ENCODE data around the gene COL4A4.

The COL4A4 gene

GRCh38 chr2:226995625-226996041 is 168.4 kb downstream of the COL4A4 start:
- H3K4me3 ChIP-seq (ENCODE audit: low read depth, low read length) = no peak overlapping the region
- TF ChIP-seq, protein P1, sequence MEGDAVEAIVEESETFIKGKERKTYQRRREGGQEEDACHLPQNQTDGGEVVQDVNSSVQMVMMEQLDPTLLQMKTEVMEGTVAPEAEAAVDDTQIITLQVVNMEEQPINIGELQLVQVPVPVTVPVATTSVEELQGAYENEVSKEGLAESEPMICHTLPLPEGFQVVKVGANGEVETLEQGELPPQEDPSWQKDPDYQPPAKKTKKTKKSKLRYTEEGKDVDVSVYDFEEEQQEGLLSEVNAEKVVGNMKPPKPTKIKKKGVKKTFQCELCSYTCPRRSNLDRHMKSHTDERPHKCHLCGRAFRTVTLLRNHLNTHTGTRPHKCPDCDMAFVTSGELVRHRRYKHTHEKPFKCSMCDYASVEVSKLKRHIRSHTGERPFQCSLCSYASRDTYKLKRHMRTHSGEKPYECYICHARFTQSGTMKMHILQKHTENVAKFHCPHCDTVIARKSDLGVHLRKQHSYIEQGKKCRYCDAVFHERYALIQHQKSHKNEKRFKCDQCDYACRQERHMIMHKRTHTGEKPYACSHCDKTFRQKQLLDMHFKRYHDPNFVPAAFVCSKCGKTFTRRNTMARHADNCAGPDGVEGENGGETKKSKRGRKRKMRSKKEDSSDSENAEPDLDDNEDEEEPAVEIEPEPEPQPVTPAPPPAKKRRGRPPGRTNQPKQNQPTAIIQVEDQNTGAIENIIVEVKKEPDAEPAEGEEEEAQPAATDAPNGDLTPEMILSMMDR (IDR thresholded peaks at IDR 0.05; ENCODE audit: control insufficient read depth, extremely low read depth, insufficient read depth) = no peak
- DNase-seq (ENCODE audit: low read depth) = peak; percentile 70

DNA sequence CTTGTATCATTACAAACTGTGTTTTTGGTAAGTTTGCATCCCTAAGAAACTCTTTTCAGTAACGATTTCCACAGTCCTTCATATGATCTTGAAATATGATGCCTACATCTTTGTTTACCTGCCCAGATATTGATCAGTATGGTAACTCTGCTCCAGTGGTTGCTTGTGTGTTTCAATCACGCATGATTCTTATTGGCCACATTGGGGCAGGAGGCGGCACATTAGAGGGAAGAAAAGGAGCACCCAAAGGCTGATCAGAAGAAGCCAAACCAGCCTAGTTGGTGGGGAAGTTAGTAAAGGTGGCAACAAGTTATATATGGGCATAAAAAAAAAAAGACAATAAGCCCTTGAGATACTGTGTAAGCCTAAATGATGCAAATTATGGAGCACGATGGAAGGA is 169.2 kb downstream of the COL4A4 start:
- no peak for DNase-seq (ENCODE audit: low read depth)
- no peak overlapping the region for H3K4me3 ChIP-seq (ENCODE audit: low read depth, low read length)
- TF ChIP-seq, protein P1 (IDR thresholded peaks at IDR 0.05; ENCODE audit: control insufficient read depth, extremely low read depth, insufficient read depth) = peak; percentile 33; the same call in 1 of the 2 replicates

- DNase-seq (ENCODE audit: low read depth) = no peak
- no peak overlapping the region for H3K4me3 ChIP-seq (ENCODE audit: low read depth, low read length)
- TF ChIP-seq, protein P1 (IDR thresholded peaks at IDR 0.05; ENCODE audit: control insufficient read depth, extremely low read depth, insufficient read depth) = no peak
These were observed 170.8 kb downstream of the COL4A4 start for GRCh38 chr2:226993171-226993570.

GRCh38 chr2:226991663-226992062 is 172.3 kb downstream of the COL4A4 start:
- DNase-seq (ENCODE audit: low read depth) = no peak
- TF ChIP-seq, protein P1 (IDR thresholded peaks at IDR 0.05; ENCODE audit: control insufficient read depth, extremely low read depth, insufficient read depth) = no peak
- H3K4me3 ChIP-seq (ENCODE audit: low read depth, low read length) = no peak overlapping the region

DNA sequence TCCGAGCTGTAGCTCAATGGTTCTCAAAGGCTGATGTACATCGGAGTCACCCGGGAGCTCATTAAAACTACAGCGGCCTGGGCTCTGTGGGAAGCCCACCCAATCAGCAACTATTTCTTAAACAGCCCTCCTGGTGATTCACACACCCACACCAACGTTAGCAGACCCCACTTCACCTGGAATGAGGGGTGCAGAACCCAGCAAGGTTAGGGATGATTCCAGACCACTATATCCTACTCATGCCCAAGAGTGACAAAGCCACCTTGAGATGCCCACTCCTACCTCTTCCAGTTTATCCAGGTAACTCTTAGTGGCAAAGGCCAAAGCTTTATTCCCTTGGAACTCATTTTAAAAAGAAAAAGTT is 178.4 kb downstream of the COL4A4 start:
- no peak for DNase-seq (ENCODE audit: low read depth)
- TF ChIP-seq, protein P1 (IDR thresholded peaks at IDR 0.05; ENCODE audit: control insufficient read depth, extremely low read depth, insufficient read depth) = no peak
- no peak overlapping the region for H3K4me3 ChIP-seq (ENCODE audit: low read depth, low read length)

DNA sequence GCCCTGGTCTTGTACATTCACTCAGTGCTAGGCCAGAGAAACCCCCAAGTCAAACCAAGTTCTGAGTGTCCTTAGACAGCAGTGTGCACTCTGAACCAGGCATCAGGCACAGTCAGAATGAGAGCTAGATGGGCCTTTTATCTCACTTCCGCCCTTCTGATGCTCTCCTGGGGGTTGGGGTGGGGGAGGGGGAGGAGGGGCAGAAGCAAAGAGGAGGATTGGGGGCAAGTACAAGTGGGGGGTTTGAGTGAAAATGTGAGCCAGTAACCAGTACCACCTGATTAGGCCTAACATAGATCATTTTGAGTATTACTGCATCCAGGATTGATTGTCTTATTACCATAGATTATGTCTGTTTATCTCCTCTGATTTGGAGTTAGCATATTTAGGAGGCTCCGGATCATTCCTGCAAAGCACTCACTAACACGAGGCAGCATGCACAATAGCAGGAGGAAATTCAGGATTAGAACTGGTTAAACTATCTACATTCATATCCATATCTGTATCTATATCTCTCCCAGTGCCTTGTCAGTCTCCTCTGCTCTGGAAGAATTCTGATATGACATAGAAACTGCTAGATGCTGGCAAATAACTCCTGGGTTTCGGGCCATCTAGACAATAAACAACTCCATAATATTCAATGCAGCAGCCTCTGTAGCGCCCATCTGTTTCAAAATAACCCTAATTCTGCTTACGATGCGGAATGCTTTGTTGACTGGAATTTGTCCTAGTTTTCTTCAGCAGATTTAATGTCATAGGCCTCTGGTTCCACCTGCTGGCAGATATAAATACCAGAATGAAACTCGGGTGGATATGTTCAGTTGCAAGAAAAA is 179.0 kb downstream of the COL4A4 start:
- TF ChIP-seq, protein P1 (IDR thresholded peaks at IDR 0.05; ENCODE audit: control insufficient read depth, extremely low read depth, insufficient read depth) = peak; percentile 70
- peak; percentile 49 for DNase-seq (ENCODE audit: low read depth)
- H3K4me3 ChIP-seq (ENCODE audit: low read depth, low read length) = no peak overlapping the region
